Calu3 (cell line): ENCODE results near the gene NSF. TPM values are rescaled to one million over a fixed set of nuclear protein-coding genes. Genes with fewer than 3 reads are reported as not detected.
A peak's percentile ranks its signal among the peaks of the same experiment; 100 is the strongest.

ENCODE experiments used
- BruUV-seq: library from RNA; stranded (reverse); fragments of 400-500 nt; replicated peaks from 2 replicates; lab custom pipeline; 2021; lab: Mats Ljungman, UMichigan
- CTCF ChIA-PET: fragments of 300-600 bp; sonication (Branson Sonifier 250); formaldehyde crosslinking; loops from one replicate; lab custom pipeline; 2022; ENCODE audit warnings: antibody characterized with exemption; lab: Charles Lee
- DNase-seq: peaks from one replicate; pipeline ENCODE4 v3.0.0; 2022
- H3K27ac Mint-ChIP-seq: one replicate; pipeline ENCODE4 v1.8.0; 2022; ENCODE audit warnings: mixed read lengths; ENCODE audit not compliant: unreplicated experiment
- H3K27me3 Mint-ChIP-seq: one replicate; pipeline ENCODE4 v1.8.0; 2022; ENCODE audit warnings: mixed read lengths; ENCODE audit not compliant: unreplicated experiment
- H3K36me3 Mint-ChIP-seq: one replicate; pipeline ENCODE4 v1.8.0; 2022; ENCODE audit warnings: mild to moderate bottlenecking, moderate library complexity, mixed read lengths; ENCODE audit not compliant: insufficient read depth, unreplicated experiment
- H3K4me1 Mint-ChIP-seq: one replicate; pipeline ENCODE4 v1.8.0; 2022; ENCODE audit warnings: mild to moderate bottlenecking, low read depth, mixed read lengths; ENCODE audit not compliant: unreplicated experiment
- H3K4me3 Mint-ChIP-seq: one replicate; pipeline ENCODE4 v1.8.0; 2022; ENCODE audit warnings: mild to moderate bottlenecking, low read depth, moderate library complexity, mixed read lengths; ENCODE audit not compliant: unreplicated experiment
- H3K9me3 Mint-ChIP-seq: one replicate; pipeline ENCODE4 v1.8.0; 2022; ENCODE audit warnings: low read depth, mixed read lengths; ENCODE audit not compliant: unreplicated experiment
- intact Hi-C: fragments of 100-400 bp; cut with micrococcal nuclease; formaldehyde crosslinking; loops from one replicate; pipeline ENCODE4 v1.10.0; 2022; ENCODE audit not compliant: unreplicated experiment
- total RNA-seq: library from RNA; stranded (reverse); gene quantifications from 2 replicates; pipeline ENCODE4 v1.2.3, GENCODE V29; 2022
- TF ChIP-seq, protein P1 (sequence below): fragments of 200-600 bp; IDR thresholded peaks from one replicate; pipeline ENCODE4 v1.8.0; 2022; ENCODE audit warnings: antibody characterized with exemption; ENCODE audit not compliant: unreplicated experiment

The NSF gene
- total RNA-seq, 1 experiment from 2014 or later = 79.0 TPM

DNA sequence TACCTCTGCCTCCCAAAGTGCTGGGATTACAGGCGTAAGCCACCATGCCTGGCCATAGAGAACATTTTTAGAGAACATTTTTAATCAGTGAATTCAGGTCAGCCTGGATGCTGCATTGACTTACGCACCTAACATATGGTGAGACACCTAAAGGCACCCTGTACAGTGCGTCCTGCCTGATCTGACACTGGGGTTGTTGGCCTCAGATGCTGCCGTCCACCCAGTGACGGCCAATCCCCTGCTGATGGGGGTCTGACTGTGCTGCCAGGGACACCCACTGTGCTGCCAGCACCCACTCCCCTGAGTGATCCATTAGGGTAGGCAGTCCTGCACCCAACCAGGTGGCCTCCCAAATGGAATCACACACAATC is 189.5 kb downstream of the NSF start:
- Mint-ChIP-seq H3K4me1 (no peaks in the 10 kb centered on the region), H3K27ac (no peak overlapping the region), H3K27me3 (peaks cover 44% of the 10 kb centered on the region), H3K4me3 (no peak overlapping the region), H3K9me3 (no peaks in the 10 kb centered on the region), H3K36me3 (no peaks in the 10 kb centered on the region)
- no peak for DNase-seq
- BruUV-seq = no TSS peak
- intact Hi-C loops = no loop called here
- TF ChIP-seq, protein P1, sequence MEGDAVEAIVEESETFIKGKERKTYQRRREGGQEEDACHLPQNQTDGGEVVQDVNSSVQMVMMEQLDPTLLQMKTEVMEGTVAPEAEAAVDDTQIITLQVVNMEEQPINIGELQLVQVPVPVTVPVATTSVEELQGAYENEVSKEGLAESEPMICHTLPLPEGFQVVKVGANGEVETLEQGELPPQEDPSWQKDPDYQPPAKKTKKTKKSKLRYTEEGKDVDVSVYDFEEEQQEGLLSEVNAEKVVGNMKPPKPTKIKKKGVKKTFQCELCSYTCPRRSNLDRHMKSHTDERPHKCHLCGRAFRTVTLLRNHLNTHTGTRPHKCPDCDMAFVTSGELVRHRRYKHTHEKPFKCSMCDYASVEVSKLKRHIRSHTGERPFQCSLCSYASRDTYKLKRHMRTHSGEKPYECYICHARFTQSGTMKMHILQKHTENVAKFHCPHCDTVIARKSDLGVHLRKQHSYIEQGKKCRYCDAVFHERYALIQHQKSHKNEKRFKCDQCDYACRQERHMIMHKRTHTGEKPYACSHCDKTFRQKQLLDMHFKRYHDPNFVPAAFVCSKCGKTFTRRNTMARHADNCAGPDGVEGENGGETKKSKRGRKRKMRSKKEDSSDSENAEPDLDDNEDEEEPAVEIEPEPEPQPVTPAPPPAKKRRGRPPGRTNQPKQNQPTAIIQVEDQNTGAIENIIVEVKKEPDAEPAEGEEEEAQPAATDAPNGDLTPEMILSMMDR = no peak
- CTCF ChIA-PET = interaction anchor here (0.7 to 1.2 kb wide), 2 partner anchors 14 to 29 kb away, joined by 3 to 5 read pairs; no protein-coding TSS in a partner anchor

DNA sequence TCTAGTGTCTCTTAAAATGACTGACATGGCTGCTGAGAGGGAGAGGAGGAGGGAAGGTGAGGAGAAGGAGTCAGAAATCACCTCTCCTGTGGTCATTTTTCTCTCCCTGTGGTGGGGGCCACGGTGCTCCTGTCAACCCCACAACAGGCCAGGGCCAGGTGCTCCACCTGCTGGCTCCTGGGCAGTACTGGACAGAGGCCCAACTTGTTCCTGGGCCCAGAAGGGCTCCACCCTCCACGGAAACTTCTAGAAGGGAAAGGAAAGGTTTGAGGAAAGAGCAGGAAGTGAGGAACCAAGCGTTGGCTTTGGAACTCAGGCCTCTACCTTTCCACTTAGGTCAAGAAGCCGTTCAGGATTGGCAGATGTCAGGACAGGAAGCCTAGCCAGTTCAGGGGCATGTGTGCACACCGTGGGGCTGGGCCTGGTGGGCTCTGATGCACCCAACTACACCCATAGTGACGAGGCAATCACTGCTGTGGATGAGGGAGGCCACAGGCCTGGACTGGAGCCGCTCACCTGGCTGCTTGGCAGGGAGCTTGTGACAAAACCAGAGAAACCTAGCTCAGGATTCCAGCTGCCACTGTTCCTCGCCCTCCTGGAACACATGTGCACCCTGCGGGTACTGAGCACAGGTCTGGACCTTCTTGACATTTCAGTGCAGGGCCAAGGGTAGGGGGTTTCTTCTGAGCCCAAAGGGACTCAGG is 191.9 kb downstream of the NSF start:
- CTCF ChIA-PET = interaction anchor here (0.7 kb wide), 1 partner anchor 53 kb away, joined by 3 read pairs; no protein-coding TSS in a partner anchor

DNA sequence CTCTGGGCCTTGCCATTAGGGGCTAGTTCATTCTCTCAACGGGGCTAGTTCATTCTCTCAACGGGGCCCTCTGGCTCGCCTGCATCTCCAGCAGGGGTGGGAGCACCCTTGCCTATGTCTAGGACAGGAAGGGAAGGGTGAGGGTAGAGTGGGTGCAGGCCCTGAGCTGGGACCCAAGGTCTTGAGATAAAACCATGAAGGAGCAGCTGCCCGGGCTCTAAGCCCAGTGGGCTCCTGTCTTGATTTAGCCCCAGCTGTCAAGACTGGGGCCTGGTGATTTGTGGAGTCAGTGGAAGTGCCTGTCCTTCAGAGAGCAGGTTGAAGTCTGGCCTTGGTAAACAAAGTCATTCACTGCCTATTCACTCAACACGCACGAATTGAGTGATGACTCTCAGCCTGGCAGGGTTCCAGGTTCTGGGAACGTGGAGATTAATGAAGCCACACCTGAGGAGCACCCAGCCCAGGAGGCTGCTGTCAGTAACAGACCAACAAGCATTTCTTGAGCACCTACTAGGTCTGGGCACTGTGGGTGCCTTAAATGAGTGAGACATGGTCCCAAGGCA is 192.6 kb downstream of the NSF start:
- no peak overlapping the region for H3K27ac Mint-ChIP-seq
- no peaks in the 10 kb centered on the region for H3K4me1 Mint-ChIP-seq

More for the DNA sequence above, 191.9 kb downstream of the NSF start:
- intact Hi-C loops = no loop called here
- H3K4me1 Mint-ChIP-seq = no peaks in the 10 kb centered on the region
- H3K27me3 Mint-ChIP-seq = peaks cover 43% of the 10 kb centered on the region
- DNase-seq = peak; percentile 80
- TF ChIP-seq, protein P1 = peak; percentile 94
- H3K27ac Mint-ChIP-seq = no peak overlapping the region
- no peaks in the 10 kb centered on the region for H3K9me3 Mint-ChIP-seq
- no TSS peak for BruUV-seq
- H3K36me3 Mint-ChIP-seq = no peaks in the 10 kb centered on the region
- no peak overlapping the region for H3K4me3 Mint-ChIP-seq

DNA sequence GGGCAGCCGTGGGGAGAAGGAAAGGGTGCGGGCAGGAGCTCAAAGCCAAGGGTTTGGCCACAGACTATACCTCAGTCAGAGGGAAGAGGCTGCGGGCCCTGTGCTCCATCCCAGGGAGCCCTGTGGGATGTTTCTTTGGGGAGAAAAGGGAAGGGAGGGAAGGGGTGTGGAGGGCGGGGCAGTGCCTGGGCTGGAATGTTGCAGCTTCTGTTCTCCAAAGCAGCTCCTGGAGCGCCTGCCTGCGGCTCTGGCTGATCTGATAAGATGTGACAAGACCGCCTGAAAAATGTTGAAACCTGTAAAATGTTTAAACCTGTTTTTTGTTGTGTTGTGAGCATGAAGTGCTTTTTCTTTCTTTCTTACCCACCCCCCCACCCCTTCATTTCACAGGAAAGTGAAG is 195.2 kb downstream of the NSF start:
- CTCF ChIA-PET = interaction anchor here (1.1 kb wide), 1 partner anchor 29 kb away, joined by 4 read pairs; no protein-coding TSS in a partner anchor
- Mint-ChIP-seq H3K27me3 (peaks cover 50% of the 10 kb centered on the region), H3K4me3 (no peak overlapping the region), H3K9me3 (no peaks in the 10 kb centered on the region), H3K27ac (no peak overlapping the region), H3K36me3 (no peaks in the 10 kb centered on the region), H3K4me1 (no peaks in the 10 kb centered on the region)
- TF ChIP-seq, protein P1 = no peak
- intact Hi-C loops = no loop called here
- no TSS peak for BruUV-seq
- no peak for DNase-seq

More for the DNA sequence above, 192.6 kb downstream of the NSF start:
- TF ChIP-seq, protein P1 = no peak
- Mint-ChIP-seq H3K27me3 (peaks cover 40% of the 10 kb centered on the region), H3K4me3 (no peak overlapping the region), H3K9me3 (no peaks in the 10 kb centered on the region), H3K36me3 (no peaks in the 10 kb centered on the region)
- no TSS peak for BruUV-seq
- peak; percentile 38 for DNase-seq
- intact Hi-C loops = no loop called here
- CTCF ChIA-PET = interaction anchor here (0.5 to 0.7 kb wide), 2 partner anchors 52 to 209 kb away, joined by 3 to 4 read pairs; no protein-coding TSS in a partner anchor
